Rectal smooth muscle tissue (tissue), 1 donor: ENCODE results near the gene RIOX2.
"Not testable (repeated sequence)": the region's sequence is repeated elsewhere in the genome, so short reads cannot be mapped to it uniquely, and the experiment has no call there.

Experiments used
- H3K27ac ChIP-seq: one replicate; pipeline ENCODE4 v1.7.0; 2013; ENCODE audit warnings: low read depth, low read length, inconsistent platforms
- H3K27me3 ChIP-seq: one replicate; pipeline ENCODE4 v1.7.0; 2013; ENCODE audit warnings: low read length; ENCODE audit not compliant: control insufficient read depth, insufficient read depth
- H3K36me3 ChIP-seq: one replicate; pipeline ENCODE4 v1.7.0; 2013; ENCODE audit warnings: low read length; ENCODE audit not compliant: control insufficient read depth, insufficient read depth
- H3K4me1 ChIP-seq: one replicate; pipeline ENCODE4 v1.7.0; 2013; ENCODE audit warnings: low read length; ENCODE audit not compliant: control insufficient read depth, insufficient read depth
- H3K4me3 ChIP-seq: one replicate; pipeline ENCODE4 v1.7.0; 2013; ENCODE audit warnings: low read length
- H3K9ac ChIP-seq: one replicate; pipeline ENCODE4 v1.7.0; 2013; ENCODE audit warnings: low read length

Gene RIOX2

GRCh38 chr3:97971679-97972567, at the start of gene RIOX2:
RIOX2 (minus strand) TSS chr3:97972431; CDS start chr3:97967593, 4,838 bp downstream.
- H3K27me3 ChIP-seq, result no peaks in the 10 kb centered on the region
- peak within 1 kb of the TSS; percentile 1 for H3K9ac ChIP-seq
- H3K36me3 ChIP-seq, result no peaks in the 10 kb centered on the region
- H3K4me1 ChIP-seq, result peaks cover 2% of the 10 kb centered on the region
- H3K27ac ChIP-seq, result peak within 1 kb of the TSS; percentile 68
- peak within 1 kb of the TSS; percentile 73 for H3K4me3 ChIP-seq

DNA sequence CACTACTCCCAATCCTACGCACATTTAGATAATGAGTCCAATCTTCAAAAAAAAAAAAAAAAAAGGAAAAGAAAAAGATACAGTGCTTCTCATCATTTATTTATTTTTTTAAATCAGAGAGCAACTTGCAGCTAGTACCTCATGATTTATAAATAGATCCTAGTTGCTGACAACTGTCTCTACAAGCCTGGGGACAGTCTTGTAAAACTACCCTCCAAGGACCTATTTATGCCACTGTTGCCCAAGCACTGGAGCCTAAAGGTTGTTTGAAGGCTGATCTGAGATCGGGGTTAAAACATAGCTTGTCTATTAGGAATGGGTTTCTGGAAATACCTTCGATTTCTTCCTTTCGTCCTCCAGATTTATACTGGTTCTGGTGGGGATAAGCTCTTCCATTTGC, 48.2 kb upstream of the RIOX2 start:
- no peaks in the 10 kb centered on the region for H3K36me3 ChIP-seq
- H3K27me3 ChIP-seq, result no peaks in the 10 kb centered on the region
- H3K4me3 ChIP-seq, result no peak overlapping the region
- H3K9ac ChIP-seq, result no peak overlapping the region
- H3K27ac ChIP-seq, result no peak overlapping the region
- peaks cover 8% of the 10 kb centered on the region for H3K4me1 ChIP-seq

GRCh38 chr3:98018301-98018700, 46.1 kb upstream of the RIOX2 start:
- Histone ChIP-seq H3K9ac (no peak overlapping the region), H3K27ac (no peak overlapping the region), H3K27me3 (no peaks in the 10 kb centered on the region), H3K4me1 (peaks cover 15% of the 10 kb centered on the region), H3K4me3 (no peak overlapping the region), H3K36me3 (no peaks in the 10 kb centered on the region)

DNA sequence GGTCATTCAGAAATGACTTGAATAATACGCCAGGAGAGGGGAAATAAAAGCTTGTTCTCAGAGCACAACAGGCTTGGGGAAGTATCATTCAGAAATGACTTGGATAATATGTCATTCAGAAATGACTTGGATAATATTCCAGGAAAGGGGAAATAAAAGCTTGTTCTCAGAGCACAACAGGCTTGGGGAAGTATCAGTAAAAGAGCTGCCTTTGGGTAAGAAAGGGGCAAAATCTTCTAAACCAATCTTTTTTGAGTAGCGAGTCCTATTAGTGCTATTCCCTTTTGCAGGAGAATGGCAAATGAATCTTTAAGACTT, 42.0 kb upstream of the RIOX2 start:
- H3K4me3 ChIP-seq, result no peak overlapping the region
- H3K9ac ChIP-seq, result no peak overlapping the region
- no peaks in the 10 kb centered on the region for H3K36me3 ChIP-seq
- no peaks in the 10 kb centered on the region for H3K27me3 ChIP-seq
- peaks cover 14% of the 10 kb centered on the region for H3K4me1 ChIP-seq
- no peak overlapping the region for H3K27ac ChIP-seq

GRCh38 chr3:98013411-98014267, 41.4 kb upstream of the RIOX2 start:
- Histone ChIP-seq H3K27me3 (no peaks in the 10 kb centered on the region), H3K9ac (no peak overlapping the region), H3K27ac (no peak overlapping the region), H3K4me1 (peaks cover 14% of the 10 kb centered on the region), H3K36me3 (no peaks in the 10 kb centered on the region), H3K4me3 (no peak overlapping the region)

GRCh38 chr3:98012979-98013378, 40.7 kb upstream of the RIOX2 start:
- Histone ChIP-seq H3K27me3 (no peaks in the 10 kb centered on the region), H3K4me1 (peaks cover 14% of the 10 kb centered on the region), H3K27ac (peak overlapping the region; percentile 40), H3K9ac (no peak overlapping the region), H3K36me3 (no peaks in the 10 kb centered on the region), H3K4me3 (no peak overlapping the region)

DNA sequence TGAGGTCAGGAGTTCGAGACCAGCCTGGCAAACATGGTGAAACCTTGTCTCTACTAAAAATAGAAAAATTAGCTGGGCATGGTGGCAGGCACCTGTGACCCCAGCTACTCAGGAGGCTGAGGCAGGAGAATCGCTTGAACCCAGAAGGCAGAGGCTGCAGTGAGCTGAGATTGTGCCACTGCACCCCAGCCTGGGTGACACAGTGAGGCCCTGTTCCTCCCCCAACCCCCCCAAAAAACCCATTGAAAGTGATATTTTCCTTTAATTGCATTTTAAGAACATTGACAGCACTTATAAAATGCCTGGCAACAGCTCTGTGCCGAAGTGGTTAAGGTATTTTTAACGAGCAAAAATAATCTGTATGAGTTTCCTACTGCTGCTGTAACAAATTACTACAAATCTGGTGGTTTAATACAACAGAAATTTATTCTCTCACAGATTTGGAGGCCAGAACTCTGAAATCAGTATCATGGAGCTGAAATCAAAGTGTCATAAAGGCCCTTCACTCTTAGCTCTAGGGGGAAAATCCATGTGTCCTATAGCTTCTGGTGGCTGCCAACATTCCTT, 38.7 kb upstream of the RIOX2 start:
- H3K4me1 ChIP-seq, result peaks cover 14% of the 10 kb centered on the region
- not testable (repeated sequence) for H3K4me3 ChIP-seq, H3K27me3 ChIP-seq, H3K27ac ChIP-seq, H3K9ac ChIP-seq, H3K36me3 ChIP-seq

DNA sequence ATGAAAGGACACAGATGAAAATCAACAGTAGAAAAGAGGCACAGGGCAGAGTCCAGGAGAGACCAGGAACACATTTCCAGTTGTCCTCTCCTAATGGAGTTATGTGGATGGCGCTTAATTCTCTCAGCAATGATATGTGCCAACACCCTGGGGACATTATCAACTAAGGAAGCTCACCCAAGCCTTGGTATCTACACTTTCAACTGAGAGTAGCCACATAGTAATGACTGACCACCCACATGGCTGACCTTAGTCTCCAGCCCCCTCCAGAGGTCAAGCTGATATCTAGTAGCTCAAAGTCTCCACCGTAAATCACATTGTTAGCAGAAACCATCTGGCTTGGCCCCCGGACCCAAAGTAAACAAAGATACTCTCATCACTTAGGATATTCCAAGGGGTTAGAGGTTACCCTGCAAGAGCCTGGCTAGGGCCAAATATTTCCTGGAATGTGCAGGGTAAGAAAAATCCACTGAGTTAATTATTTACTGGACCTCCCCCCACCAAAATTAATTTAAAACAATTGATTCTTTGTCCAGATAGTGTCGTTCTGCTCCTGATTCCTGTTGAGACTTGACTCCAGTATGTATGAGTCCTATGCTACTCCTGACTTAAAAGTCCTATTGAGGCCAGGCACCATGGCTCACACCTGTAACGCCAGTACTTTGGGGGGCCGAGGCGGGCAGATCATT, 38.1 kb upstream of the RIOX2 start:
- peaks cover 14% of the 10 kb centered on the region for H3K4me1 ChIP-seq
- H3K4me3 ChIP-seq, result no peak overlapping the region
- H3K9ac ChIP-seq, result no peak overlapping the region
- no peaks in the 10 kb centered on the region for H3K27me3 ChIP-seq
- no peaks in the 10 kb centered on the region for H3K36me3 ChIP-seq
- H3K27ac ChIP-seq, result no peak overlapping the region

- Histone ChIP-seq H3K4me3 (no peak overlapping the region), H3K27me3 (no peaks in the 10 kb centered on the region), H3K4me1 (peaks cover 12% of the 10 kb centered on the region), H3K27ac (no peak overlapping the region), H3K36me3 (no peaks in the 10 kb centered on the region), H3K9ac (no peak overlapping the region)
Observed at GRCh38 chr3:98008855-98009254, 36.6 kb upstream of the RIOX2 start.

DNA sequence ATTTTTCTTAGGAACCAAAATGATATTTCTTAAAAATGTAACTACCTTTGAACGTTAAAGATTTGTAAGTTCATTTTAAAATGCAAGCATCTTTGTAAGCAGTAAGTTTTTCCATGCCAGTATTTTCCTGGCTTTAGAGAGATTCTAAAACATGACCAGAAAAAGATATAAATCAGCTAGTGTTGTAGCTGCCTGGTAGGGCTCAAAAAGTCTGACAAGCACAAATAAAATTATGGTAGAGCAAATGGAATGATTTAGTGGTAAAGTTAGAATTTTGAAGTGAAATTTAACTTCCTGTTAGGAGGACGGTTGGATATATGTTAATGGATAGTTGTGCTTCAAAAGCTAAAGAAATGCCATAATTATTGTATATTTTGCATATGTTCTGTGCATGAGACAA, 33.2 kb upstream of the RIOX2 start:
- H3K9ac ChIP-seq, result no peak overlapping the region

GRCh38 chr3:98004721-98005120, 32.5 kb upstream of the RIOX2 start:
- H3K27ac ChIP-seq, result no peak overlapping the region
- H3K9ac ChIP-seq, result no peak overlapping the region
- no peaks in the 10 kb centered on the region for H3K27me3 ChIP-seq
- no peaks in the 10 kb centered on the region for H3K4me1 ChIP-seq
- no peak overlapping the region for H3K4me3 ChIP-seq
- no peaks in the 10 kb centered on the region for H3K36me3 ChIP-seq

More for the DNA sequence above, 33.2 kb upstream of the RIOX2 start:
- Histone ChIP-seq H3K4me3 (no peak overlapping the region), H3K4me1 (no peaks in the 10 kb centered on the region), H3K27ac (no peak overlapping the region), H3K36me3 (no peaks in the 10 kb centered on the region), H3K27me3 (no peaks in the 10 kb centered on the region)
